GM23338 (cell line): Measurements from ENCODE around the gene DFFB.

Experiments
- CTCF ChIP-seq, 2 experiments: fragments of 200-600 bp in 1 of 2; sonication (generic) in 1 of 2; conservative IDR thresholded peaks; 2 replicates each; pipeline versions ENCODE4 v1.5.1 to v1.6.1; 2016 to 2017; ENCODE audit warnings: antibody characterized with exemption in 2 of 2, low read depth in 2 of 2, mild to moderate bottlenecking in 2 of 2, moderate library complexity in 1 of 2
- EZH2 ChIP-seq: fragments of 200-600 bp; sonication (generic); IDR thresholded peaks from one replicate; pipeline ENCODE4 v1.8.0; 2017; ENCODE audit warnings: antibody characterized with exemption, mild to moderate bottlenecking, low read depth; ENCODE audit not compliant: unreplicated experiment
- EZH2phosphoT487 ChIP-seq: fragments of 200-600 bp; sonication (generic); IDR thresholded peaks from one replicate; pipeline ENCODE4 v1.8.1; 2018; ENCODE audit warnings: antibody characterized with exemption; ENCODE audit not compliant: unreplicated experiment
- JUNB ChIP-seq: IDR thresholded peaks from one replicate; pipeline ENCODE4 v1.6.1; 2016; ENCODE audit warnings: antibody characterized with exemption; ENCODE audit not compliant: unreplicated experiment
- POLR2AphosphoS5 ChIP-seq: IDR thresholded peaks from 2 replicates; pipeline ENCODE4 v1.6.1; 2016; ENCODE audit warnings: antibody characterized with exemption, low read depth
- ZNF114 ChIP-seq: fragments of 250-450 bp; sonication (Bioruptor Pico); IDR thresholded peaks from 2 replicates; pipeline ENCODE4 v1.5.0; 2020; ENCODE audit warnings: mild to moderate bottlenecking, moderate library complexity
- TF ChIP-seq, protein P1 (sequence below): IDR thresholded peaks from one replicate; pipeline ENCODE4 v1.6.1; 2018; ENCODE audit warnings: antibody characterized with exemption; ENCODE audit not compliant: unreplicated experiment

GRCh38 chr1:3925256-3925655 lies 68.0 kb downstream of the DFFB start:
- TF ChIP-seq POLR2AphosphoS5 (no peak), JUNB (no peak), CTCF (conservative IDR thresholded peaks at IDR 0.05; ENCODE audit: low read depth in 2 of 2) (no peak), ZNF114 (CRISPR knock-in tag) (no peak), EZH2phosphoT487 (no peak), EZH2 (no peak)
- TF ChIP-seq, protein P1, sequence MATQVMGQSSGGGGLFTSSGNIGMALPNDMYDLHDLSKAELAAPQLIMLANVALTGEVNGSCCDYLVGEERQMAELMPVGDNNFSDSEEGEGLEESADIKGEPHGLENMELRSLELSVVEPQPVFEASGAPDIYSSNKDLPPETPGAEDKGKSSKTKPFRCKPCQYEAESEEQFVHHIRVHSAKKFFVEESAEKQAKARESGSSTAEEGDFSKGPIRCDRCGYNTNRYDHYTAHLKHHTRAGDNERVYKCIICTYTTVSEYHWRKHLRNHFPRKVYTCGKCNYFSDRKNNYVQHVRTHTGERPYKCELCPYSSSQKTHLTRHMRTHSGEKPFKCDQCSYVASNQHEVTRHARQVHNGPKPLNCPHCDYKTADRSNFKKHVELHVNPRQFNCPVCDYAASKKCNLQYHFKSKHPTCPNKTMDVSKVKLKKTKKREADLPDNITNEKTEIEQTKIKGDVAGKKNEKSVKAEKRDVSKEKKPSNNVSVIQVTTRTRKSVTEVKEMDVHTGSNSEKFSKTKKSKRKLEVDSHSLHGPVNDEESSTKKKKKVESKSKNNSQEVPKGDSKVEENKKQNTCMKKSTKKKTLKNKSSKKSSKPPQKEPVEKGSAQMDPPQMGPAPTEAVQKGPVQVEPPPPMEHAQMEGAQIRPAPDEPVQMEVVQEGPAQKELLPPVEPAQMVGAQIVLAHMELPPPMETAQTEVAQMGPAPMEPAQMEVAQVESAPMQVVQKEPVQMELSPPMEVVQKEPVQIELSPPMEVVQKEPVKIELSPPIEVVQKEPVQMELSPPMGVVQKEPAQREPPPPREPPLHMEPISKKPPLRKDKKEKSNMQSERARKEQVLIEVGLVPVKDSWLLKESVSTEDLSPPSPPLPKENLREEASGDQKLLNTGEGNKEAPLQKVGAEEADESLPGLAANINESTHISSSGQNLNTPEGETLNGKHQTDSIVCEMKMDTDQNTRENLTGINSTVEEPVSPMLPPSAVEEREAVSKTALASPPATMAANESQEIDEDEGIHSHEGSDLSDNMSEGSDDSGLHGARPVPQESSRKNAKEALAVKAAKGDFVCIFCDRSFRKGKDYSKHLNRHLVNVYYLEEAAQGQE = no peak
